Measurements from ENCODE around the gene MT1G.
"Not testable (repeated sequence)": the region's sequence is repeated elsewhere in the genome, so short reads cannot be mapped to it uniquely, and the experiment has no call there.

Gene MT1G

DNA sequence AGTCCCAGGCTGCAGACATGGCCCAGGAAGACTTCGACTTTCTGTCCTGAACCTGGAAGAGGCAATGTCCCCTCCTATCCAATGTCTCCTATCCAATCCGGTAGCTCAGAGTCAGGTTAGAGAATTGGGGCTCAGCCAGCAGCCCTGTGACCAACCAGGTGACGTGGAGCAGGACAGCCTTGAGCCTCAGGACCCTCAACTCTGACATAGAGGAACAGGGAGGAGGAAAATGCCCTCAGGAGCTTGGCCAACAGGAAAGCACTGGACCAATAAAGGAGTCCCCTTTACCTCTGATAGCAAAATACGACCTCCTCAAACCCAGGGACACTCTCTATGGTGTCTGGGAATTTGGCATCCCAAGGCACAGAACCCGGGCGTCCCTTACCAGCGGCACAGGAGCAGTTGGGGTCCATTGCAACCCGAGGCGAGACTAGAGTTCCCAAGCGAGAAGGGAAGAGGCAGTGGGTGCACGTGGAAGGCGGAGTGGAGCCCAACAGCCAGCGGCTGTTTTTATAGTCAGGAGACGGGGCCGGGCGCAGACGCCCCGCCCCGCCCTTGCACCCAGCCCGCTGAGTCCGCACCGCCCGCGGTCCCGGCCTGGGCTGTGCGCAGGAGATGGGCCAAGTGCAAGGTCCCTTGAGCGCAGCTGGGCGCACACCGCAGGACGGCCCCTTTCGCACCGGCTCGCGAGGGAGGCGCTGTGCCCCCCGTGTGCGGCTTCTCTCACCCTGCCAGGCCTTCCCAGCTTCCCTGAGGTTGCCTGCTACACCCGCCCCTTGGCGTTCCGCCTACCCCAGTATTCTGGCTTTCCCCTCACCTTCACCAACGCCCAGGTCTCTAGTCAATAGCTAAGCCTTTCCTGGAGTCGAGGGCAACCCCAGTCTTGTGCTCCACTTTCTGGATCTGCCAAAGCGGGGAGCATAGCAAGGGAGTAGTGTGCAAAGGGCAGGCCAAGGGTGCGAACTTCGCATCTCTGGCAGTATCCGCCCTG is at the start of gene MT1G:
MT1G (minus strand) TSS at position 485 of the 991 bp plus-strand sequence; CDS start at position 413, 72 bp downstream.
- no peak for DNase-seq (ENCODE audit: low spot score)

DNA sequence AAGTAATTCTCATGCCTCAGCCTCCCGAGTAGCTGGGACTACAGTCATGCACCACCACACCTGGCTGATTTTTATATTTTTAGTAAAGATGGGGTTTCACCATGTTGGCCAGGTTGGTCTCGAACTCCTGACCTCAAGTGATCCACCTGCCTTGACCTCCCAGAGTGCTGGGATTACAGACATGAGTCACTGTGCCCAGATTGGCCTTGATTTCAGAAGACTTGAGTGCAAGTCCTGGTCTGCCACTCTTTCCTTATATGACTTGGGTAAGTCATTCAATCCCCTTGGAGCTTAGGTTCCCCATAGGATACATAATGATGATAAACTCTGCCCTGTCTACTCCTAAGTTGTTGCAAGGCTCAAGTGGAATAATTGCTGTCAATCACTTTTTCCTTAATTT is 49.7 kb upstream of the MT1G start:
- DNase-seq (ENCODE audit: low spot score) = not testable (repeated sequence)

DNA sequence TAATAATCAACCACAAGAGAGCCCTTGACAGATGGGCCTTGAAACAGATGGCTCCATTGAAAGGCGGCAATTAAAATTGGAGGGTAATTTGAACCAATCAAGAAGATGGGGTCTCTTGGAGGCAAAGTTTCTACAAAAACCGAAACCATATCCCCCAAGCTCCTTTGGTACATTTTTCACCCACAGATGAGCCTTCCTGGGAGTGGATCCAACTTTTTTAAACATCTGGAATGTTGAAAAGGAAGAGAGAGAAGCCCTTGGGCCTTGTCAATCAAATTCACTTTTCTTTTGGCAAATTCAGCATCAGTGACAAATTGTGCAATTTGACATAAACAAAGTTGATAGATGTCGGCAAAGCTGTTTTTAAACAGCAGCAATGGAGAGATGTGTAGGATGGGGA is 48.9 kb upstream of the MT1G start:
- no peak for DNase-seq (ENCODE audit: low spot score)

DNA sequence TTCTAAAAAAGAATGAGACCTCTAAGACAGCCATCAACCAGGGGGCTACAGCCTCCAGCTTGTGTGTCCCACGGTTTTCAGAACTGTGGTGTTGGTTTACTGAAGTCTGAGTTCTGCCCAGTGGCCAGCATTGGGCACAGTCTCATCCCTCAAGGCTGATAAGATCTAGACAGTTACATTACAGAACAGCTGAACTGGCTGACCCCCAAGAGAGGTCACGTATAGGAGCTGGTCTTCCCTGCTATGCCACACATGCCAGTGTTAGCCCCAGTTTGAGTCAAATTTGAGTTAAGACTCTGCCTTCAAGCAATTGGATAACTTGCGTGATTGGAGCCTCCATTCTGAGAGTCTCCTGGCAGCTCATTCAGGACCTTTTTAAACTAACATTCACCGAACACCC is 47.3 kb upstream of the MT1G start:
- no peak for DNase-seq (ENCODE audit: low spot score)

DNA sequence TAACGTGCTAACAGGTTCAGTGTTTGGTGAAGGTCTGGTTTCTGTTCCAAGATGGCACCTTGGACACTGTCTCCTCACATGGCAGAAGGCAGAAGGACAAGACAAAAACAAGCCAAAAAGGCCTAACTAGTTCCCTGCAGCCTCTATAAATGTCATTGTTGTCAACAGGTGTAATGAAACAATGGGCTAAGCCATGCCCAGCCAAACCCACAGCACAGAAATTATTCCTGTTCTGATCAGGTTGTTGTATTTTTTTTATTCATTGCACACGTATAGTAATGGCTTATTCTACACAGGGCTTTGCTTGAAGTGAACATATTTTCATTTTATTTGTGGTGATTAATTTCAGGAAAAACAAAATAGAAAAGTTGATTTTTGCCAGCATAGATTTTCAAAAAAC is 45.9 kb upstream of the MT1G start:
- no peak for DNase-seq (ENCODE audit: low spot score)

DNA sequence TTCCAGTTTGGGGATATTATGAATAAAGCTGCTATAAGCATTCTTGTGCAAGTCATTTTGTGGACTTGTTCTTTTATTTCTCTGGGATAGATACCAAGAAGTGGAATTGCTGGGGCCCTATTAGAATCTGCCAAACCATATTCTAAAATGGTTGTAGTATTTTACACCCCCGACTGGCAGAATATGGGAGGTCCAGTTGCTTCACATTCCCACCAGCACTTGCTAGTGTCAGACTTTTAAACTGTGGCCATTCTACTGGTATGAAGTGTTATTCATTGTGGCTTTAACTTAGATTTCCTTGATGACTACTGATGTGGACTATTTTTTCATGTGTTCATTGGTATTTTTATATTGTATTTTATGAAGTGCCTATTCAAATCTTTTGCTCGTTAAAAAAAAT is 44.0 kb upstream of the MT1G start:
- DNase-seq (ENCODE audit: low spot score) = no peak

DNA sequence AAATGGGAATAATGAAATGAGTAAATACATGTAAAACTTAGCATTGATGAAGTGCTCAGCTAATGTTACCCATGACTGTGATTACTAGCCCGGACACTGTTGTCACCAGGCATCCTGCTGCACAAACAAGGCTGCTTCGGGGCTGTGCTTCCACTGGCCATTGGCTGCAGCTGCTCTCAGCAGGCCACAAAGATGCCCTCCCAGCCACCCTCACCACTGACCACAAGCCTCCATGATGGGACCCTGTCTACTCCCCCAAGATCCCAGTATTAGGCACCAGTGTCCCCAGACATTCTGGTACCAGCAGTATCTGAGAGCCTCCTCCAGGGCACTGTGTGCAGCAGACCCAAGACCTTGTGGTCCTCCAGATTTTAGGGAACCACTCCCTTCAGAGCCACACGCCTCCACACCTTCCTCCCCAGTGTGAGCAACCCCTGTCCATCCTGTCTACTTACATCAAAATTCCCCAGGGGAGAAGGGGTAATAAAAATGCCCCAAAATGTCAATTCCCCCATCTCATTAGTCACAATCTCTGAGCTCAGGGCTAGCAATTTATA is 42.4 kb upstream of the MT1G start:
- DNase-seq (ENCODE audit: low spot score) = no peak

DNA sequence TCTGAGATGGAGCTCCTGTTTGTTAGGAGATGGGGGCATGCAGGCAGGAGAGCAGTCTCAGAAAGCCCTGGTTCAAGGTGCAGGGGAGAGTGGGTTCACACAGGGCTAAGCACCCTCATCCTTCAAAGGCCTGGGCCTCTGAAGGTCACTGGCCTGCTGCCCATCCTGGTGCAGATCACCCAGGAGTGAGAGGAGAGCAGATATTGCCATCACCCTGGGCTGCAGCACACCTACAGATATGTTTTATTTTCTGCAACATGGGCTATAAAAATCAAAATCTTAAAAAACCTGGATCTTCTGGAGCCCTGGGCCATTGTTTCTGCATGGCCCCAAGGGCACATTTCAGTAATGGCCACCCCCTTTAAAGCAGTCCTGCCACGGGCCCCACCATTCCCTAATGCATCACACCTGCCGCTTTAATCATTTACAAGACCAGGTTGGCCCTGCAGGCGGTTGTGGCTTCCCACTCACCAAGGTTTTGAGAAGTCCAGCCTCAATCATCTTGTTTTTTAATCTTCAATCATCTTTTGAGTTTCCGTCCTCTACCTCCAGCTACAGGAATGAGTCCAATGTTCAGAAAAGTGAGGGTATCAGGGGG is 41.7 kb upstream of the MT1G start:
- no peak for DNase-seq (ENCODE audit: low spot score)

DNA sequence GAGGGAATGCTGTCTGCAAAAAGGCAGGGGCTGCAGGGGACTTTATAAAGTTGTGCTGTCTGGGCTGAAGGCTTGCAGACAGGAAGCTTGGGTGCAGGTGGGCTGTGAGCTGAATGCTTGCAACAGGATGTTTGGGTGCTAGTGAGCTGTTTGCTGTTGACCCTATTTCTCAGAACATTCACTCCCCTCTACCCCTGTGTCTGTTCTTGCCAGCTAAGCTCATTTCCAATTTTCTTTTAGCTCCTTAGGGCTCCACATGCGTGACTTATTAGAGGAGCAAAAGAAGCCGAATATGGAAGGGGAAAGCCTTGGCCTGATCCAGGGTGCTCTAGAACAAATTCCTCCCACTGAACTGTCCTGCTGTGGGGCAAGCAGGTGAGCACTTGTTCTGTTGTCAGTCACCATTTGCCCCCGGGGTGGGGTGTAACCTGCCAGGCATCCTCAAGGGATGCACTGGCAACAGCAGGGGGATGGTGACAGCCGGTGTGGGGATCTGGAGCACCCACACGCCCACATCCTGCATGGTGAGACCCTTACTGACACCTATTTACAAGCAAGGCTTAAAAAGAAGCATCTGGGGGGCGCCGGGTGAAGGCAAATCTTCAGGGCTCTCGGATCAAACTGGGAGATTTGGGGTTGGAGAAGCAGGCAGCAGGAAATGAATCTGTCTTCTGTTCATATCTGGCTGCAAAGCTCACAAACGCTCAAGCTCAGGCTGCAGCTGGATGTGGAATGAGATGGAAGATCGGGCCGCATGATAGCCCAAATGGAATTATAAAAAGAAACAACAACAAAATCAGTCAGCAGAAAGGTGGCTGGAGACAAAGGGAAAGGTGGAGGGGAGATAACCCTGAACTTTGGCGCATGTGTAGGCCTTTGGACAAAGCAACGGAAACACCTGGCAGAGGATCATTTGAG is 40.9 kb upstream of the MT1G start:
- DNase-seq (ENCODE audit: low spot score) = no peak

DNA sequence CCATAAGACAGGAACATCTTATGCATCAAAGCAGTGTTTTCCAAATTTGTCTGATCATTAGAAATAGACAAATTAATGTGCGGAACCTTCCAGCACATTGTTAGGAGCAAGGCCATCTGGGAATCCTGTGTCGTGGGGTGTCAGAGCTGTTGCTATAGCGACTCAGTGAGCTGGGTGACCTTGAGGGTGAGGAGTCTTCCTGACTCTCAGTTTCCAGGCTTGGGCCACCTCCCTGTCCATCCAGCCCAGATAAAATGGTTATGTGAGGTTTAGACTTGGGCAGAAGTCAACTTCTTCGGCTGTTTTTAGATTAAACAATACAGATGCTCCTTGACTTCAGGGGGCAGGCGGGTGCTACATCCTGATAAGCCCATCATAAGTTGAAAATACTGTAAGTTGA is 35.0 kb upstream of the MT1G start:
- no peak for DNase-seq (ENCODE audit: low spot score)

DNA sequence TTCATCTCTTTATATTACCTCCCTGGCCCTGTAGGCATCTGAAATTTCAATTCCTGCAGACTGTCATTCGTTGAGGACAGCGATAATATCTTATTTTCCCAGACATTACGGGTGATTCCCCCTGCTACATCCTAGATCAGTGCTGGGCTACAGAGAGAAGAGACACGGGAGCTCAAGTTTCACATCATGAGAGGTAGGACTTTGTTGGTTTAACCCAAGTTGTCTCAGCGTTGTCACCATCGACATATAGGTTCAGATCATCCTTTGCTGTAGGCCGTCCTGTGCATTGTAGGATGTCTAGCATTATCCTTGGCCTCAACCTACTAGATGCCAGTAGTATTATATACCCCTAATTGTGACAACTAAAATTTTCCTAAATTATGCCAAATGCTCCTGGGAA is 33.7 kb upstream of the MT1G start:
- no peak for DNase-seq (ENCODE audit: low spot score)

DNA sequence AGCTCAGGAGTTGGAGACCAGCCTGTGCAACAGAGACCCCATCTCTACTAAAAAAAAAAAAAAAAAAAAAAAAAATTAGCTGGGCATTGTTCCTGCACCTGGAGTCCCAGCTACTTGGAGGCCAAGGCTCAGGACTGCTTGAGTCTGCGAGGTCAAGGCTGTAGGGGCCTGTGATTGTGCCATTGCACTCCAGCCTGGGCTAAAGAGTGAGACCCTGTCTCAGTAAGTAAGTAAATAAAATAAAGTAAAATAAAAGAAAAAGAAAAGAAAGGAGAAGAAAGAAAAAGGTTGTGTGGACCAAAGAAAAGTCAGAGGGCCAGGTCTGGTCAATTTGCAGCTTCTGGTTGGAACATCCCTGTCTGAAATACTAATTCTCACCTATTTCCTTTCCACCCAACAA is 32.8 kb upstream of the MT1G start:
- no peak for DNase-seq (ENCODE audit: low spot score)

DNA sequence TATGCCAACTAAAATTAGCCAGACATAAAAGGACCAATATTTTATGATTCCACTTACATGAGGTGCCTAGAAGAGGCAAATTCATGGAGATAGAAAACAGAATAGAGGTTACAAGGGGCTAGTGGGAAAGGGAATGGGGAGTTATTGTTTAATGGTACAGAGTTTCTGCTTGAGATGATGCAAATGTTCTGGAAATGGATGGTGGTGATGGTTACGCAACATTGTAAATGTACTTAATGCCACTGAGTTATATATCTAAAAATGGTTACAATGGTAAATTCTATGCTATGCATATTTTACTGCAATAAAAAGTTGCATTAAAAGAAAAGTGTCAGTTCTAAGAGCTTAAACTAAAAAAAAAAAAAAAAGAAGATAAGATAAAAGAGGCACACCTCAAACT is 32.3 kb upstream of the MT1G start:
- DNase-seq (ENCODE audit: low spot score) = no peak

DNA sequence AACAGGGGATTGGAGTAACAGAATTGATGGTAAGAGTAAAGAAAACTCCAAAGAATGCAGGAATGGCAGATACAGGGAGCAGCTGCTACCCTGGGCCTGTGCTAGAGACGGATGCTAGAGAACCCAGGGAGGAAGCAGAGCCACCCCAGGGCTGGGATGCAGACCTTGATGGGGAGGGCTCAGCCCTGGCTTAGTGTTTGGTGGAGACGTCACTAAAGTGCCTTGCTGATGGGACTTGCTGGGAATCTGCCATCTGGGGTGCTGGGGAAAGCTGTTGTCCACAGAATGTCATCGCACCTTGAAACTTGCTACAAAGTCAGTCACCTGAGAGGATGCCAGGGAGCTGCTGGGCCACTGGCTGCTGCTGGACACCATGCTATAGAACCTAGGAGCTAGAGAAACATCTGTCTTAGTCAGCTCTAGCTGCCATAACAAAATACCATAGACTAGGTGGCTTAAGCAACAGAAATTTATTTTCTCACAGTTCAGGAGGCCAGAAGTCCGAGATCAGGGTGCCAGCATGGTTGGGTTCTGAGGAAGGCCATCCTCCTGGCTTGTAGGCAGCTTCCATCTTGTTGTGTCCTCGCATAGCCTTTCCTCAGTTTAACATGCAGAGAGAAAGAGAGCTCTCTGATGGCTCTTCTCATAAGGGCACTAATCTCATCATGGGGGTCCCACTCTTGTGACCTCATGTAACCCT is 29.7 kb upstream of the MT1G start:
- no peak for DNase-seq (ENCODE audit: low spot score)

DNA sequence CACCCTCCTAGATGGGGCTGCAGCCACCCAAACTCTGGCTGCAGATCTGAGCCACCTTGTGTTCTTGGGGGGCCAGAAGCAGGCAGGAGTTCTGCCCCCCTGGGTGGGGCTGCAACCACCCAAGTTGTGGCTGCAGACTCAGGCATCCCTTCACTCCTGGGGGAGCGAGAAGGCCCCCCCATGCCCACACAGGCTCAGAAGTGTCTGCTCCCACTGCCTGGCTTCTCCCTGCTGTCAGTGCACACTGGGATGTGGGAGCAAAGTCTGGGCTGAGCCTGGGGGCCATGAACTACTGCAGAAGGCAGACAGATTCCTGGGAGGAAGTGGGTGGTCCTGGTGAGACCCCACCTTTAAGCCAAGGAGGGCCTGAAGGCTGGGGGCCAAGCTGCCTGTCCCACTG is 27.4 kb upstream of the MT1G start:
- DNase-seq (ENCODE audit: low spot score) = no peak

DNA sequence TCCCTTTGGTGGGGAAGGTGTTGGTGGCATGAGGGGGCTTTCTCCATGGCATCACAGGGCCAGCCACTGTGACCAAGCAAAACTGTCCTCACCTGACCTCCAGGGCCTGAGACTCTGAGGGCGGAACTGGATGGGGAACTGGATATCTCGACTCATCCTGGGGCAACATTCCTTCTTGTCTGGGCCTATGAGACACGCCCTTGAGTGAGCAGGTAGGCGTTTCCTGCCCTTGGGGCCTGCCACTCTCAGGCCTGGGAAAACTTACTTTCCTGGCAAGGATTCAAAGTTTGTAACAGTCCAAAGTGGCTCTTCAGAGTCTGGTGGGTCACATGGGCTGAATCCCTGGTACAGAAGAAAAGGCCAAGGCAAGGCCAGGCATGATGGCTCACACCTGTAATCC is 24.0 kb upstream of the MT1G start:
- DNase-seq (ENCODE audit: low spot score) = no peak

DNA sequence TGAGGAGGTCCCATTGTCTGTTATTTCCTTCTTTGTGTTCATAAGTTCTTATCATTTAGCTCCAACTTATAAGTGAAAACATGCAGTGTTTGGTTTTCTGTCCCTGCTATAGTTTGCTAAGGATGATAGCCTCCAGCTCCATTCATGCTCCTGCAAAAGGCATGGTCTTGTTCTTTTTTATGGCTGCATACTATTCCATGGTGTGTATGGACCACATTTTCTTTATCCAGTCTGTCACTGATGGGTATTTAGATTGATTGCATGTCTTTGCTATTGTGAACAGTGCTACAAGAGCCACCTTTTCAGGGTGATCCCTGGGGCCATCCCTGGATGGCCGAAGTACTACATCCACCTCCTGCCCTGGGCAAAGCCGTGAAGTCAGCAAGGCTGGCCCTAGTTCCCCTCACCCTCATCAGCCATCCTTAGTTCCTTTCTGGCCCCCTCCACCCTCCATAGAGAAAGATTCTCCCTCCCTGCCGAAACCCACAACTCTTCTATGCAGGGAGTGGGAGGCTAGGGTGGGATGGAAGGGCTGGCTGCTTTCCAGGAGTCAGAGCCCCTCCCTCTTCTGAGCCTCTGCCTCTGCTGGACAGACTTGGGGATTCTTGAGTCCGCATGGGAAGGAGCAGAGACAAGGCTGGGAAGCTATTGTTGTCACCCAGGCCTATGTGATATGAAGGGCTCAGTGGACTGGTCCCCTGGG is 22.7 kb upstream of the MT1G start:
- no peak for DNase-seq (ENCODE audit: low spot score)

DNA sequence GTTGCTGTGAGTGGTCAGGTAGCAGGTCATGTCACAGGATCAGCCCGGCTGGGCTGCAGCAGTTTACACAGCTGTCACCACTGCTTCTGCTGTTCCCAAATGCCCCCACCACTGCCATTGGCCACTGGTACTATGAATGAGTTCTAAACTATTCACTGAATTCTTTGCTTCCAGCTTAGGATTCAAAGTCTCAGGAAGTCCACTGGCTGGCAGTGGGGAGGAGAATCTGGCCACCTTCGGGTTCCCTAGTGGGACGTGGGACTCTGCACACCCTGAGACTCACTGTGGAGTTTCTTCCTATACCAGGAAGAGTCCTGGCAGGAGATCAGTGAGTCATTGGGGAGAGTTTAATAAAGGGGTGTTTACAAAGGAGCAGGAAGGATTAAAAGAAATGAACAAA is 21.3 kb upstream of the MT1G start:
- no peak for DNase-seq (ENCODE audit: low spot score)

DNA sequence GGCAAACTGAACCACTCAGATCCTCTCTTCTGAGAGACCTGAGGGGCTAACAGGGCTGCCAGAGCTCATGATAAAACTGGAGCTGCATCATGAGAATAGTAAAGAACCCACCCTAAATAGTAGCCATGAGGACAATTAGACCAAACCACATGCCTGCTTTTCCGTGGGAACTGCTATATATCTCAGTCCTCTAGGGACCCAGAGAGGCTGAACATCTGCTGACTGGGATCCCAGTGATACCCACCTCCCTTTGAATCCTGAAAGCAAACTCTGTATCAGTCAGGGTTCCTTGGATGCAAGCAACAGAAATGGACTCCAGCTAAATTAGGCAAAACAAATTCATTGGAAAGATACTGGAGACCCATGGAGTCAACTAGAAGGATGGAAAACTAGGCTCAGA is 20.9 kb upstream of the MT1G start:
- no peak for DNase-seq (ENCODE audit: low spot score)

DNA sequence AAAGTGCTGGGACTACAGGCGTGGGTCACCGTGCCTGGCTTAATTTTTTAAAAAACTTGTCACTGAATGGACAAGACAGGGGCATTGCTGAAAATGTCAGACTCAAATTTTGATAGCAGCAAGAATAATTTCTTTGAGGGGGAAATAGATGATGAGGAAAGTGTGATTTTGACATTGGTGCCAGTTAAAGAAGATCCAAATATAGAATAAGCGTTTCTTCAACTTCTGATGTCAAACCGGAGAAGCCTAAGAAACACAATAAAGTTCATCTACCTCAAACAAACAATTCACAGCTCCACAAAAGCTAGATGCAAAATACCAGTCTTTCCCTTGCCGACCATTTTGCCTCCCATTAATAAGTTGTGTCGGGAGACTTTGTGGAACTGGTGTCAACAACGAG is 18.9 kb upstream of the MT1G start:
- no peak for DNase-seq (ENCODE audit: low spot score)

All from kidney capillary endothelial cell (primary cell).